HG02885 (cell line): ENCODE results near the gene BMP2.

ENCODE experiments used
- ATAC-seq: cut with Tn5 transposase; IDR thresholded peaks from one replicate; pipeline ENCODE4 v1.9.1; 2021; ENCODE audit warnings: mild to moderate bottlenecking; ENCODE audit not compliant: unreplicated experiment, poor library complexity

The BMP2 gene

GRCh38 chr20:6767536-6768227 lies at the start of gene BMP2:
Gene BMP2, plus strand, starts transcription at chr20:6767686. Its CDS starts 2,441 bp downstream, at chr20:6770127.
- ATAC-seq = peak; percentile 74

- no peak for ATAC-seq
Measured at GRCh38 chr20:6718662-6719368, 48.7 kb upstream of the BMP2 start.

GRCh38 chr20:6719369-6719721 lies 48.1 kb upstream of the BMP2 start:
- no peak for ATAC-seq

GRCh38 chr20:6726761-6727160 lies 40.7 kb upstream of the BMP2 start:
- ATAC-seq = no peak

GRCh38 chr20:6730672-6731328 lies 36.7 kb upstream of the BMP2 start:
- ATAC-seq = no peak

- no peak for ATAC-seq
Measured at GRCh38 chr20:6732001-6732447, 35.5 kb upstream of the BMP2 start.

GRCh38 chr20:6732851-6733250 lies 34.6 kb upstream of the BMP2 start:
- ATAC-seq = no peak

- ATAC-seq = no peak
Measured at GRCh38 chr20:6733965-6734364, 33.5 kb upstream of the BMP2 start.

GRCh38 chr20:6735942-6736845 lies 31.3 kb upstream of the BMP2 start:
- ATAC-seq = no peak

- no peak for ATAC-seq
Measured at GRCh38 chr20:6739406-6739805, 28.1 kb upstream of the BMP2 start.

GRCh38 chr20:6740096-6740495 lies 27.4 kb upstream of the BMP2 start:
- no peak for ATAC-seq

- ATAC-seq = no peak
Measured at GRCh38 chr20:6744180-6744579, 23.3 kb upstream of the BMP2 start.

GRCh38 chr20:6744805-6745204 lies 22.7 kb upstream of the BMP2 start:
- no peak for ATAC-seq

GRCh38 chr20:6746901-6747609 lies 20.4 kb upstream of the BMP2 start:
- no peak for ATAC-seq

GRCh38 chr20:6750438-6750837 lies 17.0 kb upstream of the BMP2 start:
- no peak for ATAC-seq

GRCh38 chr20:6756693-6757595 lies 10.5 kb upstream of the BMP2 start:
- ATAC-seq = no peak

GRCh38 chr20:6764619-6765018 lies 2.9 kb upstream of the BMP2 start:
- no peak for ATAC-seq

GRCh38 chr20:6765469-6766058 lies 1.9 kb upstream of the BMP2 start:
- no peak for ATAC-seq
